GM23338 (cell line): Measurements from ENCODE around the gene ISL1. TPM values are rescaled to one million over a fixed set of nuclear protein-coding genes. Genes with fewer than 3 reads are reported as not detected.

Experiments
- ATAC-seq: fragments of 200-7000 bp; cut with Tn5 transposase; 3 replicates; pipeline ENCODE4 v1.9.1; 2020
- DNase-seq: peaks from one replicate; pipeline ENCODE4 v3.0.0-alpha.2; 2015; ENCODE audit warnings: low spot score
- H2AFZ ChIP-seq: fragments of 200-600 bp; sonication (generic); 2 replicates; pipeline ENCODE4 v1.8.0; 2016; ENCODE audit warnings: antibody characterized with exemption, mild to moderate bottlenecking, moderate library complexity
- H3F3A ChIP-seq: fragments of 200-600 bp; sonication (generic); replicated peaks from 2 replicates; pipeline ENCODE4 v1.8.0; 2017; ENCODE audit warnings: antibody characterized with exemption, mixed run types, low read depth
- H3K27ac ChIP-seq: fragments of 200-600 bp; sonication (generic); 2 replicates; pipeline ENCODE4 v1.6.1; 2016; ENCODE audit warnings: low read depth
- H3K27me3 ChIP-seq: fragments of 200-600 bp; sonication (generic); 2 replicates; pipeline ENCODE4 v1.8.0; 2016; ENCODE audit warnings: mild to moderate bottlenecking, mixed run types, moderate library complexity; ENCODE audit not compliant: insufficient read depth
- H3K36me3 ChIP-seq: fragments of 200-600 bp; sonication (generic); 2 replicates; pipeline ENCODE4 v1.8.0; 2016; ENCODE audit warnings: mild to moderate bottlenecking; ENCODE audit not compliant: insufficient read depth
- H3K4me1 ChIP-seq: fragments of 200-600 bp; sonication (generic); 2 replicates; pipeline ENCODE4 v1.8.0; 2016; ENCODE audit warnings: mild to moderate bottlenecking, moderate library complexity; ENCODE audit not compliant: insufficient read depth
- H3K4me2 ChIP-seq: fragments of 200-600 bp; sonication (generic); 2 replicates; pipeline ENCODE4 v1.7.1; 2017; ENCODE audit warnings: mixed run types
- H3K4me3 ChIP-seq: fragments of 200-600 bp; sonication (generic); 2 replicates; pipeline ENCODE4 v1.6.1; 2016; ENCODE audit warnings: mixed run types
- H3K79me2 ChIP-seq: fragments of 200-600 bp; sonication (generic); replicated peaks from 2 replicates; pipeline ENCODE4 v1.8.0; 2017; ENCODE audit warnings: mild to moderate bottlenecking; ENCODE audit not compliant: insufficient read depth
- H3K9me2 ChIP-seq: fragments of 200-600 bp; sonication (generic); 2 replicates; pipeline ENCODE4 v1.8.0; 2017; ENCODE audit not compliant: insufficient read depth
- H4K20me1 ChIP-seq: fragments of 200-600 bp; sonication (generic); replicated peaks from 2 replicates; pipeline ENCODE4 v1.8.0; 2017; ENCODE audit warnings: mild to moderate bottlenecking; ENCODE audit not compliant: insufficient read depth
- H3K27ac Mint-ChIP-seq: 2 replicates; pipeline ENCODE4 v1.8.0; 2020; ENCODE audit warnings: inconsistent platforms, mild to moderate bottlenecking, moderate library complexity, mixed read lengths
- H3K27me3 Mint-ChIP-seq: 3 replicates; pipeline ENCODE4 v1.8.0; 2022; ENCODE audit warnings: low read depth, mild to moderate bottlenecking, moderate library complexity, mixed read lengths, inconsistent platforms; ENCODE audit not compliant: insufficient read depth, poor library complexity
- H3K36me3 Mint-ChIP-seq: 3 replicates; pipeline ENCODE4 v1.8.0; 2021; ENCODE audit warnings: low read depth, mild to moderate bottlenecking, inconsistent platforms, moderate library complexity, mixed read lengths
- H3K4me1 Mint-ChIP-seq: 3 replicates; pipeline ENCODE4 v1.8.0; 2020; ENCODE audit warnings: mild to moderate bottlenecking, inconsistent platforms, mixed read lengths
- H3K4me3 Mint-ChIP-seq: 3 replicates; pipeline ENCODE4 v1.8.0; 2021; ENCODE audit warnings: moderate library complexity, mild to moderate bottlenecking, inconsistent platforms, mixed read lengths
- H3K9me3 Mint-ChIP-seq: 3 replicates; pipeline ENCODE4 v1.8.0; 2020; ENCODE audit warnings: moderate library complexity, mild to moderate bottlenecking, inconsistent platforms, mixed read lengths
- EZH2 ChIP-seq: fragments of 200-600 bp; sonication (generic); IDR thresholded peaks from one replicate; pipeline ENCODE4 v1.8.0; 2017; ENCODE audit warnings: antibody characterized with exemption, mild to moderate bottlenecking, low read depth; ENCODE audit not compliant: unreplicated experiment
- JUNB ChIP-seq: IDR thresholded peaks from one replicate; pipeline ENCODE4 v1.6.1; 2016; ENCODE audit warnings: antibody characterized with exemption; ENCODE audit not compliant: unreplicated experiment
- NANOG ChIP-seq: IDR thresholded peaks from 2 replicates; pipeline ENCODE4 v1.6.1; 2016; ENCODE audit warnings: antibody characterized with exemption, borderline replicate concordance
- POLR2AphosphoS5 ChIP-seq: IDR thresholded peaks from 2 replicates; pipeline ENCODE4 v1.6.1; 2016; ENCODE audit warnings: antibody characterized with exemption, low read depth
- ZNF114 ChIP-seq: fragments of 250-450 bp; sonication (Bioruptor Pico); IDR thresholded peaks from 2 replicates; pipeline ENCODE4 v1.5.0; 2020; ENCODE audit warnings: mild to moderate bottlenecking, moderate library complexity
- ZNF331 ChIP-seq: fragments of 250-450 bp; sonication (Bioruptor Pico); IDR thresholded peaks from 2 replicates; pipeline ENCODE4 v1.5.0; 2020; ENCODE audit warnings: low read depth, mild to moderate bottlenecking, moderate library complexity
- ZNF462 ChIP-seq: fragments of 250-450 bp; sonication (Bioruptor Pico); IDR thresholded peaks from 2 replicates; pipeline ENCODE4 v1.5.0; 2020; ENCODE audit warnings: mild to moderate bottlenecking, moderate library complexity
- polyA plus RNA-seq: library from polyadenylated mRNA; unstranded; fragments of >200 nt; fragmentation: Nextera tagmentation; extraction: Ambion mirVana; gene quantifications from 2 replicates; pipeline ENCODE4 v1.2.1, GENCODE V29; 2016
- total RNA-seq: library from RNA; depleted of rRNA; stranded (reverse); fragments of >200 nt; shearing (Covaris generic); gene quantifications from 2 replicates; pipeline ENCODE4 v1.2.3, GENCODE V29; 2014

The ISL1 gene
- total and polyA plus RNA-seq, 2 experiments from 2014 or later = 0.38 to 0.55 TPM

DNA sequence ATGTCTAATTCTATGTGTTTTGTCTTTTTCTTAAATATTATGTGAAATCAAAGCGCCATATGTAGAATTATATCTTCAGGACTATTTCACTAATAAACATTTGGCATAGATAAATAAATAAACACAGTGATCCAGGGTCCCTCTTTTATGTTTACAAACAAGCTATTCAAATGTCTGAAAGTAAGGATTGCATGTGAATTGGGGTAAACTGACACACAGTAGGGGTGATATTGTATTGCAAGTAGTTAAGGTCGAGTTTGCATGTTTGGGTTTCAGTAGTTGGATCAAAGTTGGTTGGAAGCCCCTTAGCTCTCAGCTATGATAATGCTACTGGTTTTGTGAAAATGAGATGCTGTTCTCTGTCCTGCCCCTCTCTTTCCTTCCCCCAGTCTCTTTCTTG is 11.4 kb downstream of the ISL1 start:
- Histone ChIP-seq H3K4me2 (no peak overlapping the region), H3K4me3 (no peak overlapping the region), H2AFZ (no peak overlapping the region), H3K27ac (no peak overlapping the region), H3K9me2 (no peaks in the 10 kb centered on the region), H4K20me1 (peaks cover 6% of the 10 kb centered on the region; the same call in 1 of the 2 replicates), H3K36me3 (no peaks in the 10 kb centered on the region), H3K79me2 (no peaks in the 10 kb centered on the region), H3F3A (no peaks in the 10 kb centered on the region; the same call in 1 of the 2 replicates), H3K4me1 (peaks cover 81% of the 10 kb centered on the region), H3K27me3 (peaks cover 100% of the 10 kb centered on the region)
- DNase-seq = peak; percentile 63
- ATAC-seq = peak; percentile 9
- no peak for TF ChIP-seq ZNF114 (CRISPR knock-in tag)
- peak; percentile 97 for TF ChIP-seq NANOG
- no peak overlapping the region for H3K27ac Mint-ChIP-seq
- H3K36me3 Mint-ChIP-seq = no peaks in the 10 kb centered on the region
- H3K9me3 Mint-ChIP-seq = peaks cover 5% of the 10 kb centered on the region; the same call in 2 of the 3 replicates
- peaks cover 74% of the 10 kb centered on the region for H3K4me1 Mint-ChIP-seq
- H3K27me3 Mint-ChIP-seq = peaks cover 100% of the 10 kb centered on the region
- no peak overlapping the region for H3K4me3 Mint-ChIP-seq

- Histone ChIP-seq H3K79me2 (no peaks in the 10 kb centered on the region), H3K9me2 (no peaks in the 10 kb centered on the region), H3F3A (no peaks in the 10 kb centered on the region; the same call in 1 of the 2 replicates), H3K27me3 (peaks cover 100% of the 10 kb centered on the region), H3K4me1 (peaks cover 83% of the 10 kb centered on the region), H3K4me2 (peak overlapping the region; percentile 54), H4K20me1 (peaks cover 6% of the 10 kb centered on the region; the same call in 1 of the 2 replicates), H3K36me3 (no peaks in the 10 kb centered on the region), H2AFZ (no peak overlapping the region), H3K27ac (no peak overlapping the region), H3K4me3 (no peak overlapping the region)
- TF ChIP-seq NANOG (no peak), ZNF114 (CRISPR knock-in tag) (no peak), EZH2 (peak; percentile 45), JUNB (no peak), ZNF462 (no peak), POLR2AphosphoS5 (no peak), ZNF331 (CRISPR knock-in tag) (no peak)
- Mint-ChIP-seq H3K4me3 (no peak overlapping the region), H3K9me3 (peaks cover 5% of the 10 kb centered on the region; the same call in 2 of the 3 replicates), H3K36me3 (no peaks in the 10 kb centered on the region), H3K27me3 (peaks cover 100% of the 10 kb centered on the region), H3K27ac (no peak overlapping the region), H3K4me1 (peaks cover 76% of the 10 kb centered on the region)
- ATAC-seq (peak; percentile 20), DNase-seq (no peak)
Observed at GRCh38 chr5:51395245-51395644, 12.0 kb downstream of the ISL1 start.
